Stomach (tissue), 9 donors: ENCODE data around the gene GLTP. TPM values are rescaled to one million over a fixed set of nuclear protein-coding genes. Genes with fewer than 3 reads are reported as not detected.

Experiments used
- DNase-seq, 2 donors: peaks; one replicate each; pipeline versions ENCODE4 v3.0.0 to v3.0.0-alpha.2; 2013 to 2019
- H3K27ac ChIP-seq, 5 donors: fragments of 200-600 bp in 4 of 5; sonication (generic) in 4 of 5; one replicate each; pipeline ENCODE4 v1.5.1; 2013 to 2019; ENCODE audit warnings: mild to moderate bottlenecking in 1 of 5, moderate library complexity in 1 of 5
- H3K27me3 ChIP-seq, 3 donors: fragments of 200-600 bp; sonication (generic); one replicate each; pipeline ENCODE4 v1.5.1; 2017 to 2019; ENCODE audit warnings: mixed run types in 1 of 3
- H3K36me3 ChIP-seq, 4 donors: fragments of 200-600 bp; sonication (generic); 1 replicate in 3 of 4; 2 replicates in 1 of 4; pipeline ENCODE4 v1.5.1; 2016 to 2019
- H3K4me1 ChIP-seq, 4 donors: fragments of 200-600 bp; sonication (generic); one replicate each; pipeline ENCODE4 v1.5.1; 2016 to 2019
- H3K4me3 ChIP-seq, 4 donors: fragments of 200-600 bp; sonication (generic) in 3 of 4; one replicate each; pipeline ENCODE4 v1.5.1; 2016 to 2019; ENCODE audit warnings: mild to moderate bottlenecking in 1 of 4
- H3K9me3 ChIP-seq, 4 donors: fragments of 200-600 bp; sonication (generic); one replicate each; pipeline ENCODE4 v1.5.1; 2016 to 2019
- CTCF ChIP-seq, 7 experiments: fragments of 450-650 bp in 4 of 7; fragments of 200-600 bp in 3 of 7; sonication (generic) in 3 of 7; IDR thresholded peaks; one replicate each; pipeline ENCODE4 v1.5.1; 2016 to 2019; ENCODE audit warnings: antibody characterized with exemption in 7 of 7, control low read depth in 2 of 7, mild to moderate bottlenecking in 1 of 7
- EP300 ChIP-seq: sonication (generic); formaldehyde crosslinking; IDR thresholded peaks from one replicate; pipeline ENCODE4 v1.6.1; 2017; ENCODE audit warnings: antibody characterized with exemption
- POLR2A ChIP-seq, 4 donors: fragments of 450-650 bp; IDR thresholded peaks; one replicate each; pipeline ENCODE4 v1.6.1; 2016; ENCODE audit warnings: antibody characterized with exemption in 4 of 4, control low read depth in 2 of 4, mild to moderate bottlenecking in 1 of 4, moderate library complexity in 1 of 4
- POLR2AphosphoS5 ChIP-seq, 3 donors: sonication (generic); formaldehyde crosslinking; IDR thresholded peaks; one replicate each; pipeline ENCODE4 v1.6.1; 2016; ENCODE audit warnings: antibody characterized with exemption in 3 of 3
- whole genome bisulfite sequencing, 5 donors: extraction: QIAGEN DNeasy Blood & Tissue Kit in 3 of 5; methylation state at CpG; one replicate each; pipeline versions ENCODE4 v1.1.5 to v1.1.7; 2013 to 2018; 5-methylcytosine and 5-hydroxymethylcytosine counted together
- intact Hi-C: fragments of 100-400 bp; cut with DNase I; formaldehyde crosslinking; loops from one replicate; pipeline ENCODE4 v1.15.1; 2023; ENCODE audit warnings: low total_unique reads
- polyA plus RNA-seq, 3 donors: library from polyadenylated mRNA; stranded (reverse); fragments of 200-250 nt; gene quantifications; one replicate each; pipeline ENCODE4 v1.2.3, GENCODE V29; 2013
- total RNA-seq, 5 donors: library from RNA; depleted of rRNA; stranded (reverse); fragments of >200 nt; gene quantifications; one replicate each; pipeline versions ENCODE4 v1.1.0 to v1.2.3, GENCODE V29; 2014 to 2016
- donor health status: healthy with polysubstance abuse.
- donor health status: Bipolar disorder and iron deficiency.
- donor health status: healthy.

GLTP gene
- total and polyA plus RNA-seq, 8 donors, result 26.4 to 93.6 (median 50.1) TPM

GRCh38 chr12:109831929-109832328, 48.4 kb downstream of the GLTP start:
- no peak for DNase-seq
- Histone ChIP-seq H3K9me3 (no peaks in the 10 kb centered on the region), H3K4me1 (peaks cover 6 to 19% (median 13%) of the 10 kb centered on the region in 4 donors), H3K36me3 (no peaks in the 10 kb centered on the region), H3K27me3 (peaks cover 0 to 53% (median 13%) of the 10 kb centered on the region in 3 donors), H3K4me3 (no peak overlapping the region), H3K27ac (no peak overlapping the region)
- intact Hi-C loops, result no loop called here
- TF ChIP-seq CTCF (IDR thresholded peaks at IDR 0.05) (no peak), EP300 (no peak)
- 69 to 76% (median 74%) methylated on average over 9 of the region's 9 CpGs for WGBS, 5 donors

GRCh38 chr12:109831365-109831764, 49.0 kb downstream of the GLTP start:
- intact Hi-C loops, result no loop called here

GRCh38 chr12:109830718-109831117, 49.6 kb downstream of the GLTP start:
- Histone ChIP-seq H3K27me3 (peaks cover 0 to 53% (median 13%) of the 10 kb centered on the region in 3 donors), H3K36me3 (no peaks in the 10 kb centered on the region), H3K4me1 (peaks cover 6 to 19% (median 13%) of the 10 kb centered on the region in 4 donors), H3K27ac (no peak overlapping the region), H3K4me3 (no peak overlapping the region), H3K9me3 (no peaks in the 10 kb centered on the region)
- no peak for DNase-seq
- 49 to 59% (median 55%) methylated on average over 2 of the region's 2 CpGs for WGBS, 5 donors
- intact Hi-C loops, result no loop called here
- TF ChIP-seq EP300 (no peak), POLR2A (IDR thresholded peaks at IDR 0.05) (no peak), POLR2AphosphoS5 (IDR thresholded peaks at IDR 0.05) (no peak), CTCF (IDR thresholded peaks at IDR 0.05) (no peak)

More at GRCh38 chr12:109831365-109831764, 49.0 kb downstream of the GLTP start:
- peaks cover 6 to 19% (median 13%) of the 10 kb centered on the region in 4 donors for H3K4me1 ChIP-seq
- no peak overlapping the region for H3K4me3 ChIP-seq
- TF ChIP-seq POLR2AphosphoS5 (IDR thresholded peaks at IDR 0.05) (no peak), POLR2A (IDR thresholded peaks at IDR 0.05) (no peak), EP300 (no peak), CTCF (IDR thresholded peaks at IDR 0.05) (no peak)
- no peak overlapping the region for H3K27ac ChIP-seq
- WGBS, 5 donors, result 77 to 88% (median 83%) methylated on average over 6 of the region's 6 CpGs
- no peak for DNase-seq
- H3K36me3 ChIP-seq, result no peaks in the 10 kb centered on the region
- peaks cover 0 to 53% (median 13%) of the 10 kb centered on the region in 3 donors for H3K27me3 ChIP-seq
- H3K9me3 ChIP-seq, result no peaks in the 10 kb centered on the region

GRCh38 chr12:109830267-109830666, 50.1 kb downstream of the GLTP start:
- H3K27ac ChIP-seq, result no peak overlapping the region
- TF ChIP-seq POLR2AphosphoS5 (IDR thresholded peaks at IDR 0.05) (no peak), EP300 (no peak), POLR2A (IDR thresholded peaks at IDR 0.05) (no peak), CTCF (IDR thresholded peaks at IDR 0.05) (no peak)
- peaks cover 6 to 19% (median 13%) of the 10 kb centered on the region in 4 donors for H3K4me1 ChIP-seq
- H3K9me3 ChIP-seq, result no peaks in the 10 kb centered on the region
- no peak for DNase-seq
- peaks cover 0 to 53% (median 13%) of the 10 kb centered on the region in 3 donors for H3K27me3 ChIP-seq
- intact Hi-C loops, result no loop called here
- WGBS, 5 donors, result 40 to 71% (median 57%) methylated on average over 2 of the region's 2 CpGs
- H3K36me3 ChIP-seq, result no peaks in the 10 kb centered on the region
- H3K4me3 ChIP-seq, result no peak overlapping the region
